ENCODE measurements around the gene NPR3. TPM values are rescaled to one million over a fixed set of nuclear protein-coding genes. Genes with fewer than 3 reads are reported as not detected.

Gene NPR3
- total RNA-seq, 4 donors from 2014 or later = 0.81 to 4.9 (median 1.3) TPM

DNA sequence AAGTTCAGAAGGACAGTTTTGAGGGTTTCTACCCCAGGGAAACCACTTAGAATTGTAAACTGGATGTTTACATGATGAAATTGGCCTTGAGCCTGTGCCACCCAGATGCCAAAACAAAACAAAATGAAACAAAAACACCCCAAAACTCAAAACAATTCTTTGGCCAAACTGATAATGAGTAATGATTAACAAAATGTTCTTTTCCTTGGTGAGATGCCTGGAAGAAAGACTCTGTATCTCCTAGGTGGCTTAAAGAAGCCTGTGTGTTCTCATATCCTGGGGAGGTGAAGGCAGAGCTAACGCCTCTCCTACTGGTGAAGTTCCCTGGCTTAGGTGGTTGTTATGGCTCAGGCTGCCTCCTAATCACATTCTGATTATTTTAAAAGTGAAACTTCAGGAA lies 120.5 kb downstream of the NPR3 start:
- Histone ChIP-seq H3K36me3 (no peaks in the 10 kb centered on the region), H3K4me3 (no peak overlapping the region), H3K9me3 (no peaks in the 10 kb centered on the region), H3K27me3 (no peaks in the 10 kb centered on the region), H3K4me1 (no peaks in the 10 kb centered on the region), H3K27ac (no peak overlapping the region)
- 54% methylated on average over 1 of the region's 1 CpG; no CpG with 5 or more reads in 1 of the 2 donors for WGBS, 2 donors (ENCODE audit: low coverage in 1 of 2)
- TF ChIP-seq EP300 (IDR thresholded peaks at IDR 0.05) = no peak
- TF ChIP-seq POLR2A (IDR thresholded peaks at IDR 0.05) = no peak
- no peak for TF ChIP-seq POLR2AphosphoS5 (IDR thresholded peaks at IDR 0.05)
- TF ChIP-seq CTCF (IDR thresholded peaks at IDR 0.05) = no peak
- ATAC-seq = no peak

- Histone ChIP-seq H3K36me3 (no peaks in the 10 kb centered on the region), H3K4me3 (no peak overlapping the region), H3K4me1 (no peaks in the 10 kb centered on the region), H3K27me3 (no peaks in the 10 kb centered on the region), H3K27ac (no peak overlapping the region), H3K9me3 (no peaks in the 10 kb centered on the region)
- TF ChIP-seq EP300 (IDR thresholded peaks at IDR 0.05) = no peak
- TF ChIP-seq POLR2A (IDR thresholded peaks at IDR 0.05) = no peak
- no peak for TF ChIP-seq CTCF (IDR thresholded peaks at IDR 0.05)
- TF ChIP-seq POLR2AphosphoS5 (IDR thresholded peaks at IDR 0.05) = no peak
- WGBS, 2 donors (ENCODE audit: low coverage in 1 of 2) = 100% methylated on average over 1 of the region's 1 CpG
- no peak for ATAC-seq
Measured at GRCh38 chr5:32833127-32833526, 122.0 kb downstream of the NPR3 start.

DNA sequence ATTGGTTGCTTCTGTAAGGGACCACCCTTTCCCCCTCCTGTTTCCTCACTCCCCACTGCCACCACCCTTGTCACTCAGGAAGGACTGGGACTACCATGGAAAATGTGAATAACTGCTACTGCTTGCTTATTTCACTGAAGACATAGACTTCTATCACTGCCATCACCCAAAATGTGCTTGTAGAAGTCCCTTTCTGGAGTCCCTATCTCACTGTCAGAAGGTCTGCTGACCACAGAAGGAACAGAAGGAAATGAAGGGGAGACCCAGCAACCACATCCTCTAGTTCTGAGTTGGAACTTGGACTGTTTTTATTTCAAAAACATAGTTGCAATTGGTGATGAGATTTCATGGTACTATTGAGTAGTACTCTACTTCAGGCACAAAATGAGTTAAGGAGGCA lies 122.5 kb downstream of the NPR3 start:
- Histone ChIP-seq H3K9me3 (no peaks in the 10 kb centered on the region), H3K27me3 (no peaks in the 10 kb centered on the region), H3K27ac (no peak overlapping the region), H3K4me1 (no peaks in the 10 kb centered on the region), H3K36me3 (no peaks in the 10 kb centered on the region), H3K4me3 (no peak overlapping the region)
- no peak for ATAC-seq
- TF ChIP-seq CTCF (IDR thresholded peaks at IDR 0.05) (no peak), POLR2A (IDR thresholded peaks at IDR 0.05) (no peak), EP300 (IDR thresholded peaks at IDR 0.05) (no peak), POLR2AphosphoS5 (IDR thresholded peaks at IDR 0.05) (no peak)

GRCh38 chr5:32834251-32834650 lies 123.1 kb downstream of the NPR3 start:
- Histone ChIP-seq H3K27me3 (no peaks in the 10 kb centered on the region), H3K4me3 (no peak overlapping the region), H3K4me1 (no peaks in the 10 kb centered on the region), H3K9me3 (no peaks in the 10 kb centered on the region), H3K27ac (no peak overlapping the region), H3K36me3 (no peaks in the 10 kb centered on the region)
- TF ChIP-seq POLR2AphosphoS5 (IDR thresholded peaks at IDR 0.05) = no peak
- TF ChIP-seq EP300 (IDR thresholded peaks at IDR 0.05) = no peak
- no peak for TF ChIP-seq POLR2A (IDR thresholded peaks at IDR 0.05)
- no peak for TF ChIP-seq CTCF (IDR thresholded peaks at IDR 0.05)
- WGBS, 2 donors (ENCODE audit: low coverage in 1 of 2) = 71 to 93% methylated on average over 3 of the region's 3 CpGs
- no peak for ATAC-seq

DNA sequence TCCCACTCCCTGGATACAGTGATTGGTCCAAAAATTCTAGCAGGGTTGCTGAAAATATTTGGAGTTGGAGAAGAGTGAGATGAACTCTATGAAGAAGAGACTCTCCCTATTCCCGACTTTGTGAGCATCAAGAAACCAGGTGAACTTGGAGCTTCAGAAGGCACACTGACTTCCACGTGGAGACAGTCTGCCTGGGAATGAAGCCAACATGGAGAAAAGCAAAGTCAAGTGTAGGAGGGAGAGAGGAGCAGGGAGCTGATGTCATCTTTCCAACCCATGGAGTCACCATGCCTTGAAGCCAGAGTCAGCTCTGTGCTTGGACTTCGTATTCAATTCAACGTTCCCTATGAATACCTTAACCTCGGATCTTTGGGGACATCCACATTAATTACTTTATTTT lies 125.1 kb downstream of the NPR3 start:
- H3K27ac ChIP-seq = no peak overlapping the region
- H3K4me1 ChIP-seq = no peaks in the 10 kb centered on the region
- no peak for TF ChIP-seq POLR2A (IDR thresholded peaks at IDR 0.05)
- no peak for TF ChIP-seq CTCF (IDR thresholded peaks at IDR 0.05)
- no peak for TF ChIP-seq POLR2AphosphoS5 (IDR thresholded peaks at IDR 0.05)
- no peak for TF ChIP-seq EP300 (IDR thresholded peaks at IDR 0.05)
- H3K36me3 ChIP-seq = no peaks in the 10 kb centered on the region
- no peaks in the 10 kb centered on the region for H3K9me3 ChIP-seq
- ATAC-seq = no peak
- H3K27me3 ChIP-seq = no peaks in the 10 kb centered on the region
- H3K4me3 ChIP-seq = no peak overlapping the region
- 72 to 76% methylated on average over 4 of the region's 5 CpGs for WGBS, 2 donors (ENCODE audit: low coverage in 1 of 2)
